Activated naive CD8-positive, alpha-beta T cell treated with anti-CD3 and anti-CD28 coated beads, Interleukin-2, amount 10 ng/mL, durations not matched to agents 7 days and 5 days (primary cell): ENCODE measurements around the gene BCCIP. TPM values are rescaled to one million over a fixed set of nuclear protein-coding genes. Genes with fewer than 3 reads are reported as not detected.

Source experiments
- ATAC-seq: fragments of 150-1000 bp; cut with Tn5 transposase; one replicate; pipeline ENCODE4 v1.10.0; 2021; ENCODE audit warnings: low read depth, moderate library complexity
- POLR2A ChIA-PET: fragments of 350-600 bp; sonication (Branson Sonifier 250); formaldehyde crosslinking; loops from one replicate; lab custom pipeline; 2021; ENCODE audit warnings: antibody characterized with exemption; lab: Charles Lee
- DNase-seq: peaks from one replicate; pipeline ENCODE4 v3.0.0; 2021
- H3K27ac Mint-ChIP-seq: one replicate; pipeline ENCODE4 v1.8.0; 2022; ENCODE audit warnings: mild to moderate bottlenecking, mixed read lengths
- H3K27me3 Mint-ChIP-seq: one replicate; pipeline ENCODE4 v1.8.0; 2022; ENCODE audit warnings: mild to moderate bottlenecking, moderate library complexity, mixed read lengths
- H3K36me3 Mint-ChIP-seq: one replicate; pipeline ENCODE4 v1.8.0; 2021; ENCODE audit warnings: mild to moderate bottlenecking, mixed read lengths
- H3K4me1 Mint-ChIP-seq: one replicate; pipeline ENCODE4 v1.8.0; 2021; ENCODE audit warnings: mixed read lengths
- H3K4me3 Mint-ChIP-seq: one replicate; pipeline ENCODE4 v1.8.0; 2022; ENCODE audit warnings: mild to moderate bottlenecking, moderate library complexity, mixed read lengths
- H3K9me3 Mint-ChIP-seq: one replicate; pipeline ENCODE4 v1.8.0; 2021; ENCODE audit warnings: mixed read lengths
- microRNA-seq: library from miRNA; unstranded; fragments of <30 nt; microRNA quantifications from one replicate; pipeline ENCODE4 v1.2.0, GENCODE V29; 2022
- total RNA-seq, 2 experiments: library from RNA; stranded (reverse); gene quantifications; one replicate each; pipeline ENCODE4 v1.2.3, GENCODE V29; 2021

Gene BCCIP
- total RNA-seq, 2 experiments from 2014 or later, result 44.3 to 44.9 TPM

DNA sequence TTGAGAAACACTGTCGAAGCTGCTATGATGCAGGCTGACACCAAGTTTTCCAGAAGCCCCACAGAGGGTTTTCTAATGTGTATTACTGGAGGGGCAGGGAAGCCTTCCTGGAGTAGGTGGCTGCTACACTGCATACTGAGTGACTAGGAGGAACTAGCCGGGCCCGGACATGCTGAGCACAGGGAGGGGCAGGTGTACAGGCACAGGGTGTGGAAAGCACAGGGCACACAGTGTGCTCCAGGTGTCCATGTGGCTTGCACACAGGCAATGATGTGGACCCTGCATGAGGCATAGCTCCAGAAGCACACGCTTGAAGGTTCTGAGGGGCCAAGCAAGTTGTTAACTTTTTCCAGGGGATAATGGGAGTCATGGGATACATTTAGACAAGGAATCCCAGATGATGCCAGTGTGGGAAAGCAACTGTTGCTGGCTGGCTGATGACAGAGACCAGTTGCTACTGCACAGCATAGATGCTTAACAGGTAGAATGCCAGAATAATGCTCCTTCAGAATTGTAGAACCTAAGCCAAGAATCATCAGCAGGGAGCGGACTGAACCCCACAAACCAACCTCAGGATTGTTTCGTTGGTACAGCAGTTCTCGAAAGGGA, 43.2 kb downstream of the BCCIP start:
- Mint-ChIP-seq H3K36me3 (no peaks in the 10 kb centered on the region), H3K4me3 (no peak overlapping the region), H3K9me3 (no peaks in the 10 kb centered on the region), H3K4me1 (no peaks in the 10 kb centered on the region), H3K27me3 (no peaks in the 10 kb centered on the region), H3K27ac (no peak overlapping the region)
- DNase-seq (no peak), ATAC-seq (no peak)
- POLR2A ChIA-PET, result no interaction called here

DNA sequence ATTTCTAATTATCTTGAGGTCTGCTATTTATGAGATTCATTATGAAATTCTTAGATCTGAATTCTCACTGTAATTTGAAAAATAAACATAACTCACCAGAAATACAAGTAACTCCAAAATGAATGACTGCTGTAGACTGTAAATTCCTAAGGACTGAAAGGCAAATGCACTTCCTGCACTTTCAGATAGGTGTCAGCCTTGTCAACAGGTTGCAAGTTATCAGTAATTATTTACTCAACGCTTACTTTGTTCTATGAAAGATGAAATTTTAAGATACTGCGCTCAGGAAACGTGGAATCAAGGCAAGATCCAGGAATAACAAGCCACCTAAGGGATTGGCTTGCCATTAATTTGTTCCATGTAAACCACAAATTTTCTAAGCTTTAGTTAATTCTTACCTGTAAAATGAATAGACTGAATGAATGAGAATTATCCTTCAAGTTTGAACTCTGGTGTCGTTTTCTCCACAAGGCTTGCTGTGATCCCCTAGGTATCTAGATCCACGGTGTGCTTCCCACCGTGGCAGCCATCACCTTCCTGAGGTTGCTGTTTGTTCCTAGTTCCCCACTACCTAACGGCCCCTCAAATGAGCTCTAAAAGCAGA, 45.1 kb downstream of the BCCIP start:
- no peaks in the 10 kb centered on the region for H3K4me1 Mint-ChIP-seq
- no peaks in the 10 kb centered on the region for H3K27me3 Mint-ChIP-seq
- H3K36me3 Mint-ChIP-seq, result peaks cover 3% of the 10 kb centered on the region
- no peak overlapping the region for H3K27ac Mint-ChIP-seq
- DNase-seq, result no peak
- H3K9me3 Mint-ChIP-seq, result no peaks in the 10 kb centered on the region
- POLR2A ChIA-PET, result no interaction called here
- ATAC-seq, result no peak
- H3K4me3 Mint-ChIP-seq, result no peak overlapping the region

DNA sequence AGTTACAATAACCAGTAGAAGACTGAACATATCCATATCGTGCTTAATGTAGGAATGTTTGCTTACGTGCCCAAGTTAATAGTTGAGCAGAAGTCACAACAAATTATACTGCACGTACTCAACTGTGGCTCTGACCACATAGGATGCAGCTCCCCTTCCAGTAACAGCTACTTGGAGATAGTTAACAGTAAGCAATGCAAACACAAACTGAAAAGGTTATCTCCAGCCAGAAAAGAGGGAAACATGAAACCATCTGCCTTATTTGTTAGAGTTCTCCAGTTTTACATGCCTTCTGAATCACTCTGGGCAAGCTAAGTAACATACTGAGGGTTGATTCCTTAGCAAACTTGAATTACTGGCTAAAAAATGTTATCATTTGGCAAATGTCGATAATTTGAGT, 48.0 kb downstream of the BCCIP start:
- no peak for DNase-seq
- H3K4me3 Mint-ChIP-seq, result no peak overlapping the region
- H3K27ac Mint-ChIP-seq, result no peak overlapping the region
- H3K27me3 Mint-ChIP-seq, result no peaks in the 10 kb centered on the region
- H3K36me3 Mint-ChIP-seq, result peaks cover 17% of the 10 kb centered on the region
- no peak for ATAC-seq
- H3K9me3 Mint-ChIP-seq, result peaks cover 7% of the 10 kb centered on the region
- POLR2A ChIA-PET, result no interaction called here
- no peaks in the 10 kb centered on the region for H3K4me1 Mint-ChIP-seq

DNA sequence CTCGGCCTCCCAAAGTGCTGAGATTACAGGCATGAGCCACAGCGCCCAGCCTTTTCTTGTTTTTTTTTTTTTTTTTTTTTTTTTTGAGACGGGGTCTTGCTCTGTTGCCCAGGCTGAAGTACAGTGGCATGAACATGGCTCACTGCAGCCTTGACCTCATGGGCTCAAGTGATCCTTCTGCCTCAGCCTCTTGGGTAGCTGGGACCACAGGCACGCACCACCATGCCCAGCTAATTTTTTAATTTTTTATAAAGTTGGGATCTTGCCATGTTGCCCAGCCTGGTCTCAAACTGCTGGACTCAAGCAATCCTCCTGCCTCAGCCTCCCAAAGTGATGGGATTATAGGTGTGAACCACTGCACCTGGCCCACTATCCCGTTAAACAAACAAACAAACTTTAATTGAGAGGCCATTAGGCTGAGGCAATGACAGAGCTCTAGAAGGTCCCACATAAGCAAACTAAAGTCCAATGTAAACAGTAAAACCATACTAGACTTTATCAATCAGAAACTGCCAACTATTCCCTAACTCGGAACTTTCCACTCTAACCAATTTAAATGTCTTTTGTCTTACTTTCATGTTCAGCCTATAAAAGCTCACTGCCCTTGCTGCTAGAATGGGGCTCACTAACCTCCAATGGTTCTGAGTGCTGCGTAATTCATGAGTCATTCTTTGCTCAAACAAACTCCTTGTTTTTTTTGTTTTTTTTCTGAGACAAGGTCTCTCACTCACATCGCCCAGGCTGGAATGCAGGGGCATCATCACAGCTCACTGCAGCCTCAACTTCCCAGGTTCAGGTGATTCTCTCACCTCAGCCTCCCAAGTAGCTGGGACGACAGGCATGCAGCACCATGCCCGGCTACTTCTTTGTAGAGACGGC, 55.9 kb downstream of the BCCIP start:
- no peak overlapping the region for H3K4me3 Mint-ChIP-seq
- peaks cover 7% of the 10 kb centered on the region for H3K9me3 Mint-ChIP-seq
- H3K36me3 Mint-ChIP-seq, result peaks cover 34% of the 10 kb centered on the region
- H3K27me3 Mint-ChIP-seq, result no peaks in the 10 kb centered on the region
- DNase-seq (no peak), ATAC-seq (no peak)
- H3K4me1 Mint-ChIP-seq, result no peaks in the 10 kb centered on the region
- POLR2A ChIA-PET, result no interaction called here
- H3K27ac Mint-ChIP-seq, result no peak overlapping the region

DNA sequence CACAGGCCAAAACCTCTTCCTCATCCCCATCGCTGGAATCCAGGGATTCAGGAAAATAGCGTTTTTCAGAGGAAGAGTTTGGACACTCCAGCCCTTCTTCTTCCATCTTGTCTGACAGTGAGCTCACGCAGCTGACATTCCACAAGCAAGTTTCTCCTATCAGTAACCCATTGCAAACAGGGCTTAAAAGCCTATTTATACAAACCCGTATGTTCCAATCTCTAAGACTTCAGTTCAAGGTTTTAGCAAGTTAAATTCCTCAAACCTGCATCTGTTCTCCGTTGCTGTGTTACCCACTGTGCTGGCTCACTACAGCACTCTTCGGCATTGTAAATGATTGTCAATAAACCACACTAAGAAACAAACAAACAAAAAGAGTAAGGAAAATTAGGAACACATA, 57.4 kb downstream of the BCCIP start:
- Mint-ChIP-seq H3K27ac (no peak overlapping the region), H3K4me1 (no peaks in the 10 kb centered on the region), H3K4me3 (no peak overlapping the region), H3K9me3 (peaks cover 4% of the 10 kb centered on the region), H3K36me3 (peaks cover 27% of the 10 kb centered on the region), H3K27me3 (no peaks in the 10 kb centered on the region)
- DNase-seq (no peak), ATAC-seq (no peak)
- POLR2A ChIA-PET, result no interaction called here

DNA sequence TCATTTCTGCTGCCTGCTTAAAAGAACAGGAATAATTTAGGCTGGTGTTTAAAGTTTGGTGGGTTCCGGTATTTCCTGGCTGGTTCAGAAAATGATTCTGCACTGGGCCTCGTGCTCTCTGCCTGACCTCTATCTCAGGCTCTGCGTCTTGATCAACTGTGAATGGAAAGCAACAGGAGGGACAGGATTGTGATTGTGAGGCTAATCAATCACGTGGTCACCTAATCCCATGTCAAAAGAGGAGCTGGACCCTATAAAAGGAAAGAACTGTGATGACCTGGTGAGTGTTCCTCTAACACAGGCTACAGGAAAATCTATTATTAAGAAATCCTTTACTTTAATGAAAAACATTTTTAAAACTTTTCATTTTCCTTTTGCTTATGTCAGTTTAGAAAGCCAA, 57.8 kb downstream of the BCCIP start, which contains the start of gene DHX32:
Gene DHX32 (minus strand): TSS at position 101 of the 400 bp plus-strand sequence. CDS start 468 bp downstream, outside the sequence.
- POLR2A ChIA-PET, result no interaction called here
- Mint-ChIP-seq H3K4me3 (no peak within 1 kb of the TSS), H3K27ac (no peak within 1 kb of the TSS), H3K36me3 (peaks cover 22% of the 10 kb centered on the region), H3K9me3 (peaks cover 2% of the 10 kb centered on the region), H3K27me3 (no peaks in the 10 kb centered on the region), H3K4me1 (no peaks in the 10 kb centered on the region)
- ATAC-seq (no peak), DNase-seq (no peak)

DNA sequence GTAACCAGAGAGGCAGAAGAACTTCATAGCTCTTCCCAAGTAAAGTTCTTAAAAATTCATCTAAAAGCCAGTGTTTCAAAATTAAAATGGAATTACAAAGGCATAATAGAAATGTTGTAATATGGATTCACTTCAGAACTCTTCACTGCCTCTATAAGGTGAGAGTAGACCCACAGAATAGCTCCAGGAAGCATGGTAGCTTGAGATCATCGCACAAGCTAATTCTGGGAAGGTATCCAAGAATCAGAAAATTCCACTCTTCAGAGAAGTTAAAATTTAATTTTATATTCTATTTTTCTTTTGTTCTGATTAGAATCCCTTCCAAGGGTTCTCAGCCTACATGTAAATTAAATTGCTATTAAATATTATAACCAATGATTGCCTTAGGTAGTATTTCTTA, 59.2 kb downstream of the BCCIP start:
- H3K9me3 Mint-ChIP-seq, result no peaks in the 10 kb centered on the region
- H3K27ac Mint-ChIP-seq, result no peak overlapping the region
- H3K4me1 Mint-ChIP-seq, result no peaks in the 10 kb centered on the region
- no peak overlapping the region for H3K4me3 Mint-ChIP-seq
- ATAC-seq (no peak), DNase-seq (no peak)
- POLR2A ChIA-PET, result no interaction called here
- no peaks in the 10 kb centered on the region for H3K27me3 Mint-ChIP-seq
- peaks cover 14% of the 10 kb centered on the region for H3K36me3 Mint-ChIP-seq

DNA sequence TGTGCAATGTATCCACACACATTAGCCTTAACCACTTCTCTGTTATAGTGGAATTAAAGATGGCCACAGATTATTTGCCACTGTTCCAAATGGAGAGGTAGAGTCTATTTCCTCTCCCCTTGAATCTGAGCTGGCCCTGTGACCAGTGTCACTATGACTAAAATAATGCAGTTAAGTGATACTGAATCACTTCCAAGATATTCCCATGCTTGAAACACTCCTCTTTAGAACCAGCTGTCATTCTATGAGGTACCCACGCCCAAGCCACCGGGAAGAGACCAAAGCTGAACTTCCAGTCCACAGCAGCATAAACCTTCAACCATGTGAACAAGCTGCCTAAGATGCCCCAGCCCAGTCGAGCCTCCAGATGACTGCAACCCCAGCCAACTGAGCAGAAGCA, 59.9 kb downstream of the BCCIP start:
- Mint-ChIP-seq H3K9me3 (no peaks in the 10 kb centered on the region), H3K4me1 (no peaks in the 10 kb centered on the region), H3K27me3 (no peaks in the 10 kb centered on the region), H3K4me3 (no peak overlapping the region), H3K36me3 (peaks cover 11% of the 10 kb centered on the region), H3K27ac (no peak overlapping the region)
- DNase-seq, result no peak
- POLR2A ChIA-PET, result no interaction called here
- ATAC-seq, result no peak

Small RNA genes within 50 kb of the gene (microRNA-seq; reads per million reads assigned to microRNA genes)
- gene MIR4484, result 4.2 reads per million

Other genes starting within 250 kb of the BCCIP start
- gene TEX36, start 140.4 kb upstream of the BCCIP start, total RNA-seq, result not detected
- gene EDRF1, start 103.8 kb upstream of the BCCIP start, total RNA-seq, result 10 to 100 TPM; 43.9 to 45.8 TPM
- under 1 TPM; 0.20 to 0.25 TPM for gene MMP21, start 47.7 kb upstream of the BCCIP start, total RNA-seq
- gene UROS, start 288 bp upstream of the BCCIP start, total RNA-seq, result 10 to 100 TPM; 45.4 to 45.9 TPM
- 10 to 100 TPM; 19.1 to 21.1 TPM for gene DHX32, start 57.7 kb downstream of the BCCIP start, total RNA-seq
- gene FANK1, start 73.0 kb downstream of the BCCIP start, total RNA-seq, result under 1 TPM; 0.69 to 0.96 TPM